HG03045 (cell line): ENCODE data around the gene EFCAB8.

Source experiments
- ATAC-seq: cut with Tn5 transposase; IDR thresholded peaks from one replicate; pipeline ENCODE4 v1.9.1; 2021; ENCODE audit warnings: mild to moderate bottlenecking, moderate library complexity; ENCODE audit not compliant: unreplicated experiment

Gene EFCAB8

GRCh38 chr20:33005132-33005566 is 146.4 kb downstream of the EFCAB8 start:
- ATAC-seq: no peak

DNA sequence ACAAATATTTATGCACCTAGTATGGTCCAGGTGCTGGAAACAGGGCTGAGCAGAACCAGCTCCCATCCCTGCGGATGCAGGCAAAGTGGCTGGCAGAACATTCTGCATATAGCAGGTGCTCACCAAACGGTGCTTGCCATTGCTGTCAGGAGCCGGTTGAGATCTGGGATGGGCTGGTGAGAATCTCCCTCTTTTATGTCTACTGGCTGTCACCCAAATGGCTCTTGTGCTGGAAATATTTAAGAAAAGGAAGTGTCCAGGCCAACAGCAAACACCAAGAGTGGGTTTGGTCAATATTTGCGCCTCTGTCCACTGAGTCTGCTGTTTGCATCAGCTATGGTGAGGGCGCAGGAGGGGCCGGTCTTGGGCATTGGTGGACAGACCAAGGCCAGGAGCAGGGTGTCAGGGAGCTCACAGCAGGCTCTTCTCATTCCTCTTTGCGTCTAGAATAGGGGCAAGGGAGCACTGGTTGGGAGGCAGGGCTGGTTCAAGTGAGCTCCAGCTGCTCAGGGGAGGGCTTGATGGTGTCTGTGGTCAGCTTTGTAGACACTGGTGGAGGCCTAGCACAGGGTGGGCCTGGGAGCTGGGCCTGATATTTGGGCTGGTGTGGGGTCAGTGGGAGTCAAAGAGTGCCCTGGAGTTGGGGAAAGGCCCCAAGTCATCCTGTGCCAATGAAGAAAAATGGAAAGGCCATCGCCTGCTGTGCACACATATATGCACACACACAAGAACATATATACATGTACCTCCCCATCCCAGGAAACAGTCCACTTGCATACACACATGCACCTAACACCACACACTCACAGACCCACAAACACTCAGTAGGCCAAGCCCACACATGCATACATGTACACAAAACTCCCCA is 147.4 kb downstream of the EFCAB8 start:
- no peak for ATAC-seq

DNA sequence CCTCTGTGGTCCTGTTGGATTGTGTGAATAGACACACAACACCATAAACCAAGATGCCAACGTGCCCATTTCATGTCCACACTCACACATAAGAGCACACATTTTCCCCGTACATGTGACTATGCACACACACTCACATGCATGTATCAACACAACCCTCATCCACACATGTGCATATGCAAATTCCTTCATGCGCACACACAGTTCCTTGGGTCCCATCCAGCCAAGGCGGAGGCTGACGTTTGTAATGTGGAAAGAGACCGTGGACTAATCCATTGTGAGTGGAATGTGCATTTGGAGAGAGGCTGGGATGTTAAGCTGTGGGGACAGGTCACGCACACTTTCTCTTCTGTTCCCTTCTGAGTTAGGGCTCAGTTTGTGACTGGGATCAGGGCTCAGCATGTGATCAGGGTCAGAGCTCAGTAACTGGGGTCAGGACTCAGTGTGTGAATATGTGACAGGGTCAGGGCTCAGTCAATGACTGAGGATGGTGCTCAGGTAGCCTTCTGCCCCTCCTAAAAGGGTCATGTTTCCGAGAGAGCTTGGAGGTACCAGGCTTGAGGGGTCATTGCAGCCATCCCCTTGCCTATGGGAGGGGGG is 148.2 kb downstream of the EFCAB8 start:
- no peak for ATAC-seq

DNA sequence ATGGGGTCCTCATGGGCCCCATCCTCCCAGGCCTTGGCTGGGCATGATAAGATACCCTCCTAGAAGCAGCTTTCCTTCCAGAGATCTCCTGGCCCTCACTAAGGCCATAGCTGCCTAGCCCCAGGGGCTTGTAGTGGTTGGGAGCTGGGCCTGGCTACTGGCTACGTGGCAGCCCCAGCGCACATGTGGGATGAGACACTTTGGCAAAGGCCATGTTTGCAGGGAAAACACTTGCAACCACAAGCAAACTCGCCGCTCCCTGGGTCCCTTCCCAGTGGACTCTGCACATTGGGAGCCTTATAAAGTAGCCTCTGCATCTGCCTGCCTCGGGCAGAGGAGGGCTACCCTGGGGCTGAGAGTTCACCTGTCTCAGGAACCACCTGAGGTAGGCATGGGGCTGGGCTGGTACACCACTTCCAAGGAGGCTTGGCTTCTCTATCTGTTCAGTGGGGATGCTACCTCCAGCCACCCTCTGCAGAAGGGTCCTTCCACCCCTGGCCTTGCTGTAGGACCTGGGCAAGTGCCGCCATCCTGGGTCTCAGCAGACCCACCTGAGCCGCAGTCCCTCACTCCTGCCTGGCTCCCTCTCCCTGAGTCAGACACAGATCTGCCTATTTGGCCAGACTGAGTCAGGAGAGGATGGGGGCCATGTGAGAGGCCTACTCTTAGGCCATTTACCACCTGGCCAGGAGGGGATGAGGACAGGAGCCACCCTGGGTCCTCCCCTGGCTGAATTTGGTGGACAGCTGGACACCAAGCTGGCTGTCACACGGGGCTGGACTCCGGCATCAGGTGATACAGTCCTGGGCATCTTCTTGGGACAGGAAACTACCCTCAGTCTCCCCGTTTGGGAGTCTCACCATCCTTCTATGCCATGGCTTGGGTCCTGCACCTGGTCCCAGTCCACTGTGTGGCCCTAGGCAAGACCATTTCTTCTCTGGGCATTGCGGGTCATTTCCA is 148.9 kb downstream of the EFCAB8 start, which contains the start of gene BPIFB2:
TSS of gene BPIFB2 (plus strand) at position 329 of the 960 bp plus-strand sequence. CDS start 871 bp downstream, outside the sequence.
- no peak for ATAC-seq

DNA sequence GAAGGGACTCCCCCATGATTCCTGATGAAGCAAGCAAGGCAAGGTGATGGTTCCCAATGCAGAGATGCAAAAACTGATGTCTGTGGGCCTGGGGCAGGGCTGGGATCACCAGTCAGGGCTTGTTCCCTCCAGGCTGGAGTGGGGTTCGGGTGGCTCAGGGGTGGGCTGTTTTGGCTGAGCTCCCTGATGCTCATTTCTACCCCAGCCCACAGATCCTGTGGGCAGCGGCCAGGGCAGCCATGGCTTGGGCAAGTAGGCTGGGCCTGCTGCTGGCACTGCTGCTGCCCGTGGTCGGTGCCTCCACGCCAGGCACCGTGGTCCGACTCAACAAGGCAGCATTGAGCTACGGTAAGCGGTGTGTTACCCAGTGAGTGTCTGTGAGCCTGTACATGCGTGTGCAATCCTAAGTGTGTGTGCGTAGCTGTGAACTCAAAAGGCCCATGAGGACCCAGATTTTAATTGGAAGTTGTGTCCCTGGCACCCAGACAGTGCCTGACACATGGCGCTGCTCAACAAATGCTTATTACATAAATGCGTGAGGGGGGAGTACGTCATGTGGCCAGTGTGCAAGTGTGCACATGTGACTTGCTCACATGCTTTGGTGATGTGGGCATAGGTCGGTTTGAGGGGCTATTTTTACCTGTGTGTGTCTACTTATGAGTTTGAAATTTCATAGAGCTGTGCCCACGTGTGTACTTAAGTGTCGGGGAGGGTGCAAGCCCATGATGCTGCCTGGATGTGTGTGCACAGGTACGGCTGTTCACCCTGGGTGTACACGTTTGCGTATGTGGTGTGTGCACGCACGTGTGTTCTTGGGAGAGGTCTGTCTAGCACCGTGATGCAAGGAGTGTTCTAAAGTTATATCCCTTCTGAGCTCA is 149.9 kb downstream of the EFCAB8 start:
- ATAC-seq: no peak

DNA sequence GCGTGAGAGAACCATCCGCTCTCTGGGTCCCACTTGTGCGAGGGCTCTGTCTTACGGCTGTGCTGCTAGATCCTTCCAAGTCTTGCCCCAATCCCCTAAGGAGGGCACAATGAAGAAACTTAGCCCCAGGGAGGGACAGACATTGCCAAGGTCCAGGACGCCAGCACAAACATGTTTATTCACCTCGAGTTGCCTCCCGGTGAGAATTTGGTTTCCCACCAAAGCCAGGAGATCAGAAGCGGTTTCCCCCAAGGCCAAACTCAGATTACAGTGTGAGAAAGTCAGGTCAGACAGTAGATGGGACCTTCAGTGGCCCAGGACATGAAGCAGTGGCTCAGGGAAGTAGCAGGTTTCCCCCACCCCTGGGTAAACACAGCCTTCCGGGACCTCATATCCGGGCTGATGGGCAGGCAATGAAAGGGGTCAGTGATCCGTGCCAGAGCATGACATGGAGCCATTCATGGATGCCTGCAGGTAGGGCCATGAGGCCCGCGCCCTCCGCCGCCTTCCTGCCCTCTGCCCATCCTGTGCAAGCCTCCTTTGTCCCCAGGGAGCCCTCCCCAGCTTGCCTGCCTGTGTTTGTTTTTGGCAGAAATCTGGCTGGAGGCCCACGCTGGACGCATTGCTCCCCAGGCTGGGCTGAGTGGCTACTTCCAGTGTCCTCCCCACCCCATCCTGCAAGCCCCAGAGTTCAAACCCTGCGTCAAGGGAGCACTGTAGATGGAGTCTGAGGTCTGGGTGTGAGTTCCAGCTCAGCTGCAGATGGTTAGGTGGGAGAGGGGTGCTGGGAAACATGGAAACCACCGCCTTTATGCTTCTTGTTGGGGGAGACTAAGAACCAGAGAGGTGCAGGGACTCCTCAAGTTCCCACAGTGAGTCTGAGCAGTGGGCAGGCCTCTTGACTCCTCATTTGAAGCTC is 150.8 kb downstream of the EFCAB8 start:
- ATAC-seq: no peak

- no peak for ATAC-seq
Measured at GRCh38 chr20:33010133-33010504, 151.4 kb downstream of the EFCAB8 start.

DNA sequence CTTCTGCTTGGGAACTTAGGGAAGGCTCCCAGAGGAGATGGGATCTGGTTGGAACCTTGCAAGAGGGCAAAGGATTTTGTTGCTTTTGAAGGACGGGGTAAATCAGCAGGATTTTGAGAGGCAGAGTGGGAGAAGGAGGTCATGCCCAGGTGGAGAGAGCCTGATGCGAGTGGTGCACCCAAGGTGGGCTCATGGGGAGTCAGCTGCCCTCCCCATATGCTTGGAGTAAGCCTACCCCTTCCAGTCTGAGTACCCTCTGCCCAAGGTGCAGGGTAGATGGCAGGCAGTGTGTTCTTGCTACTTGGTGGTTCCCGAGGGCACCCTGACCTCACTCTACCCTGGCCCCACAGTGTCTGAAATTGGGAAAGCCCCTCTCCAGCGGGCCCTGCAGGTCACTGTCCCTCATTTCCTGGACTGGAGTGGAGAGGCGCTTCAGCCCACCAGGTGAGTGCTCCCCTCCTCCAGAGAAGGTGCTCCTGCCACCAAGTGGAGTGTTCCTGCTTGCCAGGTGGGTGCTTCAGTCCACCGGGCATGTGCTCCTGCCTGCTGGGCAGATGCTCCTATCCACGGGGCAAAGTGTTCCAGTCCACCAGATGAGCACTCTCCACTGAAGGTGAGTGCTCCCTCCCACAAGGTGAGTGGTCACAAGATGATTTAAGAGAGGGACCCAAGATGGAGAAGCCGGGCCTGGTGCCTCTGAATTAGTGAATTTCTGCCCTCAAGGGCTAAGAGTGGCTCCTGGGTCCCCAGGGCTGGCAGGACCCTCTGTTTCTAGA is 152.1 kb downstream of the EFCAB8 start:
- ATAC-seq: no peak
